Mammary microvascular endothelial cell (primary cell): ENCODE results near the gene ABCB4. TPM values are rescaled to one million over a fixed set of nuclear protein-coding genes. Genes with fewer than 3 reads are reported as not detected.

Experiments used
- total RNA-seq: library from RNA; depleted of rRNA; stranded (reverse); fragments of >200 nt; gene quantifications from 2 replicates; pipeline ENCODE4 v1.2.3, GENCODE V29; 2015

The ABCB4 gene
- total RNA-seq: 2.1 TPM in 2 replicates

DNA sequence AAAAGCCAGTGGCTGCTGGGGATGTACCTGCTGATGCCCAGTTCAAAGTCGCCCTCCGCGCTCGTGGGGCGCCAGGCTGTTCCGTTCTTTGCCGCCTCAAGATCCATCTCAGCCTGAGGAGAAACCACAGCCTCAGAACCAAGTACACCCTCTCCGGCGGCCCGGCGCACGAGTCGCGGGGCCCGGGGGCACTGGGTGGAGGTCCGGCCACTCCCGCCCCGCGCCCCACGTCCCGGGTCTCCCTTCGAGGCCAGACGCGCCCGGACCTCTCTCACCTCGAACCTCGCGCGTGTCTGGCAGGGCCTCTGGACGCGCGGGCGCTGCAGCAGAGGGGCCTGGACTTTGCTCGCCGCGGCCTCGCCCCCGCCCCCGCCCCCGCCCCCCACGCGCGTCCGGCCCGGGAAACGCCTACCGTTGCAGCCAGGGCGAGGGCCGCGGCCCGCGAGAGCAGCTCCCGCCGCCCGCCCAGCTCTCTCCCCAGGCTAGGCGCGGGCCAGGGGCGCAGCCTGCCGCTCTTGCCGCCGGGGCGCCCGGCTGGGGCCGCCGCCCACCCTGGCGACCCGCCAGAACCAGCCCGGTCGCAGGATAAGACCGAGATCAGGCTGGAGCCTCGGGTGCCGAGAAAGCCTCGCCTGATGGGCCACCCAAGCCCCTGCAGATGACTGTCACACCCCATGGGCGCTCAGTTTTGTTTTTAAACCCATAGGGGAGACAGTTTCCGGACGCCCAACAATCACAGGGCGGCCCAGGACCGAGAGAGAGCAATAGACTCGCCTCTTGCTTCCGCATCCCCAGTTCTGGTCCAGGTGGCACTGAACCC lies at the start of gene ABCB4:
TSS of gene ABCB4 (minus strand) at position 322 of the 820 bp plus-strand sequence. CDS start at position 107, 215 bp downstream.

Other genes starting within 250 kb of the ABCB4 start
- 4.6 and 13.4 TPM in 2 replicates for gene CROT, start 130.0 kb downstream of the ABCB4 start, total RNA-seq
- 41.7 and 42.0 TPM in 2 replicates for gene ABCB1, start 125.2 kb upstream of the ABCB4 start, total RNA-seq
- 13.1 and 14.1 TPM in 2 replicates for gene RUNDC3B, start 152.7 kb upstream of the ABCB4 start, total RNA-seq